Renal cortex interstitium (tissue), 11 donors: Measurements from ENCODE around the gene KRTAP10-3. TPM values are rescaled to one million over a fixed set of nuclear protein-coding genes. Genes with fewer than 3 reads are reported as not detected.
"Not testable (repeated sequence)": the region's sequence is repeated elsewhere in the genome, so short reads cannot be mapped to it uniquely, and the experiment has no call there.

Experiments
- DNase-seq, 11 donors: peaks; one replicate each; pipeline ENCODE4 v3.0.0-alpha.2; 2013; ENCODE audit warnings: low read depth in 9 of 11, low spot score in 4 of 11; ENCODE audit errors: extremely low read depth in 1 of 11
- polyA plus RNA-seq, 3 donors: library from polyadenylated mRNA; unstranded; fragments of 120-200 nt; gene quantifications; one replicate each; pipeline ENCODE4 v1.2.1, GENCODE V29; 2013; ENCODE audit not compliant: insufficient read length in 3 of 3

KRTAP10-3 gene
- polyA plus RNA-seq, 3 donors = not detected

GRCh38 chr21:44552136-44552535, 6.5 kb downstream of the KRTAP10-3 start:
- DNase-seq = no peak

- no peak for DNase-seq
Observed at GRCh38 chr21:44551340-44551961, 7.1 kb downstream of the KRTAP10-3 start, which contains the start of gene KRTAP10-2. TSS of gene KRTAP10-2 (minus strand) at chr21:44551505. CDS start at chr21:44551458, 47 bp downstream.

- no peak for DNase-seq
Observed at GRCh38 chr21:44550807-44551206, 7.8 kb downstream of the KRTAP10-3 start.

- DNase-seq = not testable (repeated sequence)
Observed at GRCh38 chr21:44550285-44550684, 8.3 kb downstream of the KRTAP10-3 start.

GRCh38 chr21:44549525-44550211, 8.9 kb downstream of the KRTAP10-3 start:
- no peak for DNase-seq

- no peak for DNase-seq
Observed at GRCh38 chr21:44548922-44549321, 9.7 kb downstream of the KRTAP10-3 start.

GRCh38 chr21:44548381-44548780, 10.2 kb downstream of the KRTAP10-3 start:
- DNase-seq = no peak

GRCh38 chr21:44547656-44548331, 10.8 kb downstream of the KRTAP10-3 start:
- no peak for DNase-seq

- no peak for DNase-seq
Observed at GRCh38 chr21:44544566-44544965, 14.0 kb downstream of the KRTAP10-3 start.

GRCh38 chr21:44542716-44543115, 15.9 kb downstream of the KRTAP10-3 start:
- no peak for DNase-seq

GRCh38 chr21:44540741-44541288, 17.8 kb downstream of the KRTAP10-3 start:
- no peak for DNase-seq

GRCh38 chr21:44539991-44540666, 18.5 kb downstream of the KRTAP10-3 start, which contains the start of gene KRTAP10-1:
TSS of gene KRTAP10-1 (minus strand) at chr21:44540195. CDS start at chr21:44540150, 45 bp downstream.
- no peak for DNase-seq

GRCh38 chr21:44539046-44539445, 19.5 kb downstream of the KRTAP10-3 start:
- no peak for DNase-seq

- DNase-seq = no peak
Observed at GRCh38 chr21:44537930-44538911, 20.4 kb downstream of the KRTAP10-3 start.

- DNase-seq = no peak
Observed at GRCh38 chr21:44535963-44536362, 22.6 kb downstream of the KRTAP10-3 start.

- no peak for DNase-seq
Observed at GRCh38 chr21:44534688-44535087, 23.9 kb downstream of the KRTAP10-3 start.

GRCh38 chr21:44533891-44534627, 24.5 kb downstream of the KRTAP10-3 start:
- no peak for DNase-seq
